H1 (cell line): ENCODE measurements around the gene GMPPA. TPM values are rescaled to one million over a fixed set of nuclear protein-coding genes. Genes with fewer than 3 reads are reported as not detected.

Source experiments
- CTCF ChIA-PET: fragments of 300-600 bp; sonication (Branson Sonifier 250); formaldehyde crosslinking; loops from one replicate; lab custom pipeline; 2021; ENCODE audit not compliant: partially characterized antibody; lab: Charles Lee
- POLR2A ChIA-PET: fragments of 300-600 bp; sonication (Branson Sonifier 250); formaldehyde crosslinking; loops from one replicate; lab custom pipeline; 2021; ENCODE audit warnings: inconsistent platforms; ENCODE audit not compliant: partially characterized antibody; lab: Charles Lee
- DNase-seq, 2 experiments: peaks; one replicate each; pipeline versions ENCODE4 v3.0.0 to v3.0.0-alpha.2; 2010 to 2022; ENCODE audit warnings: low spot score in 2 of 2, low read depth in 1 of 2, mixed read lengths in 1 of 2
- FAIRE-seq: peaks from 2 replicates; lab custom pipeline; 2011; peaks lifted over from hg19 to GRCh38; lab: Jason Lieb, UNC
- H2AFZ ChIP-seq: 2 replicates; pipeline ENCODE4 v1.8.1; 2012; ENCODE audit warnings: low read length, inconsistent platforms
- H2AK5ac ChIP-seq: 2 replicates; pipeline ENCODE4 v1.6.1; 2013; ENCODE audit warnings: low read depth, low read length
- H2BK120ac ChIP-seq: replicated peaks from 2 replicates; pipeline ENCODE3; 2013; ENCODE audit warnings: low read depth, low read length, inconsistent platforms
- H2BK12ac ChIP-seq: 2 replicates; pipeline ENCODE4 v1.6.1; 2013; ENCODE audit warnings: low read depth, low read length
- H2BK15ac ChIP-seq: 2 replicates; pipeline ENCODE4 v1.6.1; 2013; ENCODE audit warnings: low read length
- H2BK20ac ChIP-seq: 2 replicates; pipeline ENCODE4 v1.6.1; 2013; ENCODE audit warnings: low read length
- H2BK5ac ChIP-seq: 2 replicates; pipeline ENCODE4 v1.6.1; 2013; ENCODE audit warnings: low read depth, low read length
- H3K14ac ChIP-seq: 2 replicates; pipeline ENCODE4 v1.6.1; 2013; ENCODE audit warnings: inconsistent platforms; ENCODE audit not compliant: insufficient read length
- H3K18ac ChIP-seq: 2 replicates; pipeline ENCODE4 v1.6.1; 2013; ENCODE audit warnings: low read length; ENCODE audit errors: extremely low read depth
- H3K23ac ChIP-seq: 2 replicates; pipeline ENCODE4 v1.6.1; 2013; ENCODE audit warnings: inconsistent platforms; ENCODE audit not compliant: insufficient read length
- H3K23me2 ChIP-seq: 2 replicates; pipeline ENCODE4 v1.6.1; 2013; ENCODE audit warnings: low read depth, low read length
- H3K27ac ChIP-seq: 2 replicates; pipeline ENCODE4 v1.6.1; 2011; ENCODE audit warnings: low read depth, low read length, inconsistent platforms
- H3K27me3 ChIP-seq, 4 experiments: replicated peaks in 1 of 4; 1 replicate in 1 of 4; 2 replicates in 3 of 4; pipeline versions ENCODE4 v1.6.1 to v1.8.1; 2011 to 2013; ENCODE audit warnings: low read length in 3 of 4, mild to moderate bottlenecking in 3 of 4, inconsistent platforms in 2 of 4, mixed read lengths in 2 of 4, moderate library complexity in 1 of 4; ENCODE audit not compliant: control insufficient read depth in 3 of 4, insufficient read depth in 3 of 4; ENCODE audit errors: extremely low read depth in 1 of 4
- H3K36me3 ChIP-seq, 4 experiments: 2 replicates each; pipeline versions ENCODE4 v1.6.1 to v1.8.1; 2011 to 2013; ENCODE audit warnings: mild to moderate bottlenecking in 4 of 4, low read length in 3 of 4, moderate library complexity in 2 of 4, control low read depth in 1 of 4, inconsistent platforms in 1 of 4; ENCODE audit not compliant: insufficient read depth in 4 of 4, control insufficient read depth in 2 of 4
- H3K4ac ChIP-seq: replicated peaks from 2 replicates; pipeline ENCODE3; 2013; ENCODE audit warnings: low read length, low read depth, mixed read lengths, inconsistent platforms; ENCODE audit not compliant: insufficient read length
- H3K4me1 ChIP-seq, 4 experiments: replicated peaks in 1 of 4; 1 replicate in 1 of 4; 2 replicates in 3 of 4; pipeline versions ENCODE4 v1.6.1 to v1.8.1; 2011 to 2013; ENCODE audit warnings: low read length in 3 of 4, inconsistent platforms in 2 of 4, mixed read lengths in 1 of 4; ENCODE audit not compliant: insufficient read depth in 4 of 4, control insufficient read depth in 3 of 4
- H3K4me2 ChIP-seq, 2 experiments: 2 replicates each; pipeline versions ENCODE4 v1.6.1 to v1.8.1; 2011 to 2013; ENCODE audit warnings: low read depth in 2 of 2, low read length in 2 of 2, control low read depth in 1 of 2, inconsistent platforms in 1 of 2, mild to moderate bottlenecking in 1 of 2; ENCODE audit not compliant: insufficient read depth in 1 of 2
- H3K4me3 ChIP-seq, 4 experiments: fragments of 200-600, 300-600 bp in 1 of 4; sonication (generic), shearing (Covaris generic), sonication (Bioruptor Twin) in 1 of 4; 2 replicates each; pipeline versions ENCODE4 v1.5.1 to v1.8.1; 2011 to 2016; ENCODE audit warnings: low read length in 4 of 4, low read depth in 3 of 4, control low read depth in 2 of 4, inconsistent platforms in 2 of 4, mild to moderate bottlenecking in 2 of 4, mixed read lengths in 1 of 4, moderate library complexity in 1 of 4; ENCODE audit not compliant: insufficient read depth in 2 of 4; ENCODE audit errors: extremely low read depth in 1 of 4
- H3K56ac ChIP-seq: replicated peaks from 2 replicates; pipeline ENCODE3; 2013; ENCODE audit warnings: low read depth, mild to moderate bottlenecking, mixed read lengths, low read length, inconsistent platforms; ENCODE audit not compliant: insufficient read length
- H3K79me1 ChIP-seq: 2 replicates; pipeline ENCODE4 v1.6.1; 2013; ENCODE audit warnings: low read depth, low read length, control low read depth
- H3K79me2 ChIP-seq, 2 experiments: 2 replicates each; pipeline versions ENCODE4 v1.6.1 to v1.8.1; 2012 to 2013; ENCODE audit warnings: low read length in 2 of 2, mild to moderate bottlenecking in 2 of 2, inconsistent platforms in 1 of 2; ENCODE audit not compliant: insufficient read depth in 2 of 2, control insufficient read depth in 1 of 2
- H3K9ac ChIP-seq, 4 experiments: replicated peaks in 1 of 4; 1 replicate in 1 of 4; 2 replicates in 3 of 4; pipeline versions ENCODE4 v1.6.1 to v1.8.1; 2011 to 2013; ENCODE audit warnings: low read depth in 3 of 4, low read length in 3 of 4, control low read depth in 2 of 4, mild to moderate bottlenecking in 2 of 4, moderate library complexity in 2 of 4, inconsistent platforms in 1 of 4; ENCODE audit errors: extremely low read depth in 1 of 4
- H3K9me3 ChIP-seq, 2 experiments: 2 replicates each; pipeline versions ENCODE4 v1.6.1 to v1.8.1; 2012 to 2013; ENCODE audit warnings: mild to moderate bottlenecking in 2 of 2, moderate library complexity in 2 of 2, control low read depth in 1 of 2, inconsistent platforms in 1 of 2, low read depth in 1 of 2, low read length in 1 of 2, mixed read lengths in 1 of 2; ENCODE audit not compliant: insufficient read depth in 2 of 2
- H4K20me1 ChIP-seq, 2 experiments: replicated peaks in 1 of 2; 2 replicates each; pipeline versions ENCODE3 to v1.8.1; 2011 to 2013; ENCODE audit warnings: inconsistent platforms in 2 of 2, low read length in 2 of 2, mild to moderate bottlenecking in 1 of 2; ENCODE audit not compliant: insufficient read depth in 2 of 2, control insufficient read depth in 1 of 2
- H4K5ac ChIP-seq: 2 replicates; pipeline ENCODE4 v1.6.1; 2013; ENCODE audit warnings: low read length, low read depth, mixed read lengths, inconsistent platforms; ENCODE audit not compliant: insufficient read length
- H4K8ac ChIP-seq: 2 replicates; pipeline ENCODE4 v1.8.0; 2013; ENCODE audit warnings: mild to moderate bottlenecking, moderate library complexity, low read length, inconsistent platforms; ENCODE audit not compliant: insufficient read depth; ENCODE audit errors: extremely low read depth
- H4K91ac ChIP-seq: replicated peaks from 2 replicates; pipeline ENCODE3; 2013; ENCODE audit warnings: low read length, mixed read lengths, inconsistent platforms; ENCODE audit not compliant: insufficient read length
- ASH2L ChIP-seq: fragments of 200-600, 300-600 bp; sonication (generic); IDR thresholded peaks from one replicate; pipeline ENCODE4 v1.7.1; 2017; ENCODE audit warnings: low read length
- CBX8 ChIP-seq: fragments of 300-800, 300-1000 bp; sonication (generic); IDR thresholded peaks from 2 replicates; pipeline ENCODE4 v1.7.1; 2016; ENCODE audit warnings: low read depth, low read length, borderline replicate concordance
- CEBPB ChIP-seq: IDR thresholded peaks from 2 replicates; pipeline ENCODE4 v1.6.1; 2012; ENCODE audit warnings: low read depth, low read length
- CHD1 ChIP-seq: IDR thresholded peaks from 2 replicates; pipeline ENCODE4 v1.6.1; 2012; ENCODE audit warnings: low read depth, low read length, improper control_type of control experiment
- CHD2 ChIP-seq: IDR thresholded peaks from 2 replicates; pipeline ENCODE4 v1.6.1; 2012; ENCODE audit warnings: low read length, improper control_type of control experiment
- CTCF ChIP-seq, 3 experiments: IDR thresholded peaks; 1 replicate in 2 of 3; 2 replicates in 1 of 3; pipeline versions ENCODE4 v1.5.1 to v1.6.1; 2011; ENCODE audit warnings: low read length in 3 of 3, mild to moderate bottlenecking in 3 of 3, inconsistent platforms in 2 of 3, low read depth in 1 of 3, moderate library complexity in 1 of 3; ENCODE audit not compliant: insufficient read depth in 1 of 3; ENCODE audit errors: control extremely low read depth in 1 of 3
- EGR1 ChIP-seq: IDR thresholded peaks from 2 replicates; pipeline ENCODE4 v1.6.1; 2011; ENCODE audit warnings: low read depth, low read length, borderline replicate concordance
- RBBP5 ChIP-seq: IDR thresholded peaks from 2 replicates; pipeline ENCODE4 v1.7.1; 2012; ENCODE audit warnings: low read depth, mild to moderate bottlenecking, inconsistent platforms, low read length, moderate library complexity, borderline replicate concordance
- SP4 ChIP-seq: IDR thresholded peaks from 2 replicates; pipeline ENCODE4 v1.6.1; 2012; ENCODE audit warnings: low read length, inconsistent platforms
- TAF1 ChIP-seq: IDR thresholded peaks from 2 replicates; pipeline ENCODE4 v1.6.1; 2011; ENCODE audit warnings: mild to moderate bottlenecking, low read depth, low read length
- WGBS, 2 experiments: shearing (Covaris generic) in 1 of 2; methylation state at CpG; one replicate each; pipeline versions ENCODE4 v1.1.6 to v1.1.7; 2013 to 2015; ENCODE audit warnings: low lambda C conversion rate in 2 of 2, mixed read lengths in 2 of 2, inconsistent platforms in 1 of 2, low coverage in 1 of 2, missing lambda C conversion rate in 1 of 2; ENCODE audit not compliant: insufficient replicate concordance in 2 of 2, insufficient coverage in 1 of 2, insufficient read length in 1 of 2; ENCODE audit errors: extremely low coverage in 1 of 2, missing lambda C conversion rate in 1 of 2; 5-methylcytosine and 5-hydroxymethylcytosine counted together
- polyA plus RNA-seq, 7 experiments: library from polyadenylated mRNA; depleted of rRNA in 3 of 7; stranded (reverse) in 5 of 7; unstranded in 2 of 7; fragments of >200 nt in 5 of 7; fragments of 200-250 nt in 2 of 7; gene quantifications; 1 replicate in 5 of 7; 2 replicates in 1 of 7; 4 replicates in 1 of 7; pipeline versions ENCODE4 v1.2.1 to v1.2.3, GENCODE V29; 2011 to 2013; ENCODE audit warnings: missing spikeins in 2 of 7, mixed read lengths in 2 of 7
- total RNA-seq: library from RNA; stranded (reverse); fragmentation: NEBNext Ultra II Directional; extraction: Animal tissue kit (Norgen Biotek cat#: 25700); gene quantifications from 2 replicates; pipeline ENCODE4 v1.2.1, GENCODE V29; 2021

GMPPA gene
- total and polyA plus RNA-seq, 2 of the 8 experiments (the other 6 are each of a cell fraction or from before 2014, with no cell fraction given), result 34.3 to 98.8 TPM

- Histone ChIP-seq H2AFZ (no peak overlapping the region), H3K4me3 (peak overlapping the region; percentile 4 to 90 (median 46); a peak in 5 of 8 replicates)
- TF ChIP-seq SP4 (0 out of 2 replicates have a peak, but pooled peaks have one; percentile 62), TAF1 (no peak), CBX8 (no peak), CHD1 (no peak), CEBPB (no peak), RBBP5 (no peak), CHD2 (no peak), ASH2L (peak; percentile 66), CTCF (IDR thresholded peaks at IDR 0.05; ENCODE audit: control extremely low read depth in 1 of 3, insufficient read depth in 1 of 3, low read depth in 1 of 3, low read length in 3 of 3) (peak in 2 of 3 experiments; percentile 80 to 81; a peak in 3 of 4 replicates), EGR1 (0 out of 2 replicates have a peak, but pooled peaks have one; percentile 11)
These were observed 43.0 kb downstream of the GMPPA start for GRCh38 chr2:219541611-219542180.

More at GRCh38 chr2:219541611-219542180, 43.0 kb downstream of the GMPPA start:
- Histone ChIP-seq H3K4ac (no peak overlapping the region), H3K36me3 (peaks cover 4 to 22% (median 12%) of the 10 kb centered on the region in 4 experiments; a peak in 6 of 8 replicates), H2BK12ac (no peak overlapping the region), H4K5ac (peak overlapping the region; percentile 38), H4K20me1 (peaks cover 11 to 17% of the 10 kb centered on the region in 2 experiments), H3K79me1 (peaks cover 4% of the 10 kb centered on the region; the same call in 1 of the 2 replicates), H2BK5ac (no peak overlapping the region; the same call in 1 of the 2 replicates), H3K18ac (no peak overlapping the region), H3K23ac (no peak overlapping the region), H2AK5ac (no peak overlapping the region), H3K4me2 (peak overlapping the region; percentile 62 to 90), H4K8ac (no peak overlapping the region), H3K14ac (no peak overlapping the region), H2BK120ac (no peak overlapping the region), H2BK20ac (no peak overlapping the region), H3K27me3 (peaks cover 0 to 4% (median 0%) of the 10 kb centered on the region in 4 experiments; a peak in 2 of 7 replicates), H3K4me1 (peaks cover 5 to 28% (median 19%) of the 10 kb centered on the region in 4 experiments), H3K27ac (no peak overlapping the region), H3K79me2 (peaks cover 0 to 6% of the 10 kb centered on the region in 2 experiments; a peak in 1 of 4 replicates), H4K91ac (no peak overlapping the region), H3K56ac (no peak overlapping the region), H3K23me2 (peaks cover 14% of the 10 kb centered on the region; the same call in 1 of the 2 replicates), H3K9ac (no peak overlapping the region), H2BK15ac (no peak overlapping the region; the same call in 1 of the 2 replicates), H3K9me3 (no peaks in the 10 kb centered on the region)
- WGBS, 2 experiments, result 11% methylated on average over 45 of the region's 48 CpGs; no CpG with 5 or more reads in 1 of the 2 experiments
- no peak for FAIRE-seq
- ChIA-PET CTCF (interaction anchor here (0.6 to 113.1 kb wide), 47 partner anchors 8 to 871 kb away, joined by 3 to 7248 read pairs (median 6); partner anchors contain the start of genes ASIC4, DES, GLB1L and GMPPA), POLR2A (interaction anchor here (0.6 to 5.4 kb wide), 11 partner anchors 10 to 154 kb away, joined by 3 to 23 read pairs (median 5); partner anchors contain the start of genes INHA, OBSL1 and STK11IP)
- peak; percentile 86 to 98 for DNase-seq
